GM12865 (cell line): Measurements from ENCODE around the gene ZCCHC12.

ENCODE experiments used
- DNase-seq: peaks from one replicate; pipeline ENCODE4 v3.0.0; 2010; ENCODE audit warnings: low read depth
- H3K4me3 ChIP-seq: 2 replicates; pipeline ENCODE4 v1.5.1; 2011; ENCODE audit warnings: mild to moderate bottlenecking, low read depth, low read length, control low read depth
- CTCF ChIP-seq: IDR thresholded peaks from 2 replicates; pipeline ENCODE4 v1.5.1; 2011; ENCODE audit warnings: low read length, control low read depth, low read depth, inconsistent platforms; ENCODE audit not compliant: insufficient read depth; ENCODE audit errors: missing control alignments

ZCCHC12 gene

DNA sequence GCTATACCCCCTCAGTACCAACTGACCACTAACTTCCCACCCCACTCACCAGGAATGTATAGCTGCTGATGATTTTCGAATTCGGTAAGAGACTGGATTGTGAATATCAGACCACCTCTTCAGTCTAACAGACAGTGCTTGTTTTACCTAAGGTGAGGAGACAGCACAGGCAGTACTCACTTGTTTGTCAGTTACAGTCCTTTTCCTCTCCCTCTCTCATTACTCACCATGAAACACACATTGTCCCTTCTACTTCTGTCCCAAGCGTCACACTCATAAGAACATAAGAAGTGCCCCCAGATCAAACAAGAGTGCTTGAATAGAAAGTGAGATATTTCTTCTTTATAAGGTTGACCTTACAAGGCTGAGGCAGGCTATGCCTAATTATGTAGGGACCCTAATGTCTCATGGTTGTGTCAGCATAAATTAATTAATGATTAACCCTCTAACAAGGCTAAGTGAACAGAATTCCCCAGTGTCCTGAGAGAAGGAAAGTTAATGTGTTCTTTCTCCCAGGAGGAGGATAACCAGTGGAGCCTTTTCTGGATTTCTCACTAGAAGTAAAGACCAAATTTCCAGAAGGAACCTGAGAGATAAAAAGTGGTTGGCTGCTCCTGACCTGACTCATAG, 32.2 kb downstream of the ZCCHC12 start:
- no peak for DNase-seq
- TF ChIP-seq CTCF = no peak
- no peak overlapping the region for H3K4me3 ChIP-seq

GRCh38 chrX:118857006-118857405, 33.4 kb downstream of the ZCCHC12 start:
- H3K4me3 ChIP-seq = no peak overlapping the region
- no peak for DNase-seq
- no peak for TF ChIP-seq CTCF

DNA sequence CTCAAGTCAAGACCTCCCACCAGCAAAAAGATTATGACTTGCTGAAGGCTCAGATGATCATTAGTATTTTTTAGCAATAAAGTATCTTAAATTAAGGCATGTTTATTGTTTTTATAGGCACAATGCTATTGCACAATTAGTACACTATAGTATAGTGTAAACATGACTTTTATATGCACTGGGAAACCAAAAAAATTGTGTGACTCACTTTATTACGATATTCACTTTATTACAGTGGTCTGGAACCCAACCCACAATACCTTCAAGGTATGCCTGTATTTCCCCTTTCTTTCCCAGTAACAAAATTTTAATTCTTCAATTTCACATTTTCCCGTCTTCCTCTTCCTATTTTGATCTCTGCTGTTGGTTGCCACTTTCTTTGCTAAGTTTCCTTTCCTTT, 37.7 kb downstream of the ZCCHC12 start:
- DNase-seq = no peak
- no peak overlapping the region for H3K4me3 ChIP-seq
- no peak for TF ChIP-seq CTCF

DNA sequence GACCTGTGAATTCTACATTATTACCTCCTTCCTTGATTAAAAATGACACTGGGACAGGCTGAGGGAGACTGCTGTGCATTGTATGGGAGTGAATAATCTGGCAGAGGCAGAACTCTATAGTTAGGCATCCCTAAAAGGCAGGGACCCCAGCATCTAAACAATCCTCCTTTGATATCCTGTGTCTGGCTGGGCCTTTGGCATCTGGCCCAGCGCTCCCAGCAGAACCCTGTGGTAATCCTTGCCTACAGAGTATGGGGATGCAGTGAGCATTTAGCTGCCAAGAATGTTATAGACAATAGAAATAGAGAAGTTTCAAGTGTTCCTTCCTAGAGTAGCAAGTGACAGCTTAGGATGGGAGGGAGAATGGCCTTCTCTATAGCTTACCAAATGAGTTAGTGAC, 38.5 kb downstream of the ZCCHC12 start:
- TF ChIP-seq CTCF = no peak
- DNase-seq = no peak
- H3K4me3 ChIP-seq = no peak overlapping the region

- TF ChIP-seq CTCF = no peak
- DNase-seq = no peak
- no peak overlapping the region for H3K4me3 ChIP-seq
These were observed 39.4 kb downstream of the ZCCHC12 start for GRCh38 chrX:118862979-118863378.

GRCh38 chrX:118864063-118864635, 40.5 kb downstream of the ZCCHC12 start:
- no peak for TF ChIP-seq CTCF
- DNase-seq = no peak

GRCh38 chrX:118865231-118865630, 41.6 kb downstream of the ZCCHC12 start:
- TF ChIP-seq CTCF = no peak
- H3K4me3 ChIP-seq = no peak overlapping the region
- DNase-seq = no peak

More at GRCh38 chrX:118864063-118864635, 40.5 kb downstream of the ZCCHC12 start:
- no peak overlapping the region for H3K4me3 ChIP-seq
